ENCODE results near the gene CEP112.

Gene CEP112

GRCh38 chr17:65627891-65628643 lies 563.9 kb downstream of the CEP112 start:
- DNase-seq = peak; percentile 91

DNA sequence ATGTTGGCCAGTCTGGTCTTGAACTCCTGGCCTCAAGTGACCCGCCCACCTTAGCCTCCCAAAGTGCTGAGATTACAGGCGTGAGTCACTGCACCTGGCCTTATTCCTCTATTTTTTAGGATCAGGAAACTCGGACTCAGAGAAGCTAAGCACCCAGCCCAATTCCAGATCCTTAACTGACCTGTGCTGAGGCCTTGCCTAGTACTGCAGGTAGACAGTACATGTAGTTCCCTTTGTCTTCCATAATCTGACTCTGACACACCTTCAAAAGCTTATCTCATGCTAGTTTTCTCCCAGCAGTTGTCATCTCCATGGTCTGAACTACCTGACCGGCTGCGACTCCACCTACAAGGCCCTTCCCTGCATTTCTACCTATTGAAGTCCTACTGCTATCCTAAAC lies 564.8 kb downstream of the CEP112 start:
- peak; percentile 50 for DNase-seq

GRCh38 chr17:65626451-65626850 lies 565.5 kb downstream of the CEP112 start:
- DNase-seq = no peak

DNA sequence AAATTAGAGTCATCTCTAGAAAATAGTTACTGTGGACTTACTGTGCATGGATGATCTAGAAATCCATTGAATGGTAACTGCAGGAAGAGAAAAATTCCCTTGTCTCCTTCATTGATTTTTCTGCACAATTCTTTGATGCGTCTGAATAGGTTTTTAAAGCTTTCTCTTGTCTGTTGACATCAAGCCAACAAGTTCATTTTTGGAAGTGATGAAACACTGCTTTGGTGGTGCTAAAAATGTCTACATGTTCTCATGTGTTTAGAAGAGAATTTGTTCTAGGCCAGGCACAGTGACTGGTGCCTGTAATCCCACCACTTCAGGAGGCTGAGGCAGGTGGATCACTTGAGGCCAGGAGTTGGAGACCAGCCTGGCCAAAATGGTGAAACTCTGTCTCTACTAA lies 573.4 kb downstream of the CEP112 start:
- no peak for DNase-seq

DNA sequence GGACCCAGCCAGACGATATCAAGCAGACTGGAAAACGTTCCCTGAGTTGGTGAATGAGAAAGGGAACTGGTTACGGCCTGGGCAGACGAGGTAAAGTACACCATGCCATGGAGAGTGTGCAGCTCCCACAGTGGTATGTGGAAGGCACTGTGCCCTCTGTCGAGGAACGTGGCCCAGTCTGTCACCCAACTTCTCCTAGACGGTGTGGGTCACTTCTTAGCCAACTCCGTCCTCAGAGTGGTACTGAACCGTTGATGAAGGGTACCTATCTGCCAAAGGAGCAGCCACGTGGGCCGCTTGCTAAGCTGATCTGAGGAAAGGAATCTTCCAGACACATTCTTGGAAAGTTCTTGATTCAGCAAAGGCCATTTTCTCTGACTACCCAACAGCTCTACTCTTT lies 574.4 kb downstream of the CEP112 start:
- DNase-seq = no peak

GRCh38 chr17:65609749-65610148 lies 582.2 kb downstream of the CEP112 start:
- no peak for DNase-seq

- DNase-seq = no peak
Measured at GRCh38 chr17:65609286-65609685, 582.6 kb downstream of the CEP112 start.

DNA sequence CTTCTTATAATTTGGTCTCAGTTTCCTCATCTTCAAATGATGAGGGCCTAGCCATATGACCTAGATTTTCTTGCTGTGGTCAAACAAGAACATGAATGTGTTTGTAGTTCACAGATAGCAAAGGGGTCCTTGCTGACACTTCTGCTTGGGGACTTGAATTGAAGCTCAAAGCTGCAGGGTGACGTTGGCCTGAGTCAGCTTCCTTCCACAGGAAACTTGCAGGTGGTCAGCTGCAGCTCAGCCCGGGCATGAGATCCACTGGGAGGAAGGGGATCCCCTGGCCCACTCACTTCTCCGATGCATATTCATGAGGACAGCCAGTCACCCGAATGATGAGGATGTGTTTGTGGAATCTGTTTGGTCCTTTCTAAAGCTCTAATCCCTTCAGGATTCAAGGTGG lies 587.9 kb downstream of the CEP112 start:
- DNase-seq = no peak

DNA sequence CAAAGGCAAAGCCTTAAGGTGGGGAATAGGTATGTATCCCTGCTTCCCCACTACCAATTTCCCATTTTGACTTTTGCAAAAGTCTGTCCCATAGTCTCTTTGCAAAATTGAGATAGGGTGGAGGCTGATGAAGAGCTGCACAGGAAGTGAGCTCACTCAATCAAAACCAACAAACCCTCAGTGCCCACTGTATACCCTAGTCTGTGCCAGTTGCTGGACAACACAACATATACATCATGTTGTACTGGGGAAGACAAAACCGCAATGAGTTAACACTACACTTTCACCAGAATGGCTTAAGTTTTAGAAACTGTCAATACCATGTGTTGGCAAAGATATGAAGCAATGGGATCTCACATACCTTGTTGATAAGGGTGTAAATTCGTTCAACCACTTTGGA lies 590.1 kb downstream of the CEP112 start:
- DNase-seq = no peak

- DNase-seq = no peak
Measured at GRCh38 chr17:65601145-65601544, 590.8 kb downstream of the CEP112 start.

DNA sequence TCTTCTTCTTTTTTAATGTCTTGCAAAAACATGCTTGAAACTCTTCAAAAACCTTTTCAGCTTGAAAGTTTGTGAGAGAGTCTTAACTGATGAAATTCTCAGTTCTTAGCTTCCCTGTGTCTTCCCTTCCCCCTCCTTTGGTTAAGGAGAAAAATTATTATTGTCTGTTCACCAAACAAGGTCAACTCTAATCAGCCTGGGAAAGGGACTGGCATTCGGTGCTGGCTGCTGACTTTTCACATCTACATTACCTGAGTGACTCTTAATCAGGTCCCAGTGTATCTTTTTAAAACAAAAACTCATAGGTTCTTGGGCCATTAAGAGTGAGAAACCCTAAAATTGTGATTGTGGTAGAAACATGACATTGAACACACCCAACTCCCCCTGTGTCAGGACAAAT lies 591.4 kb downstream of the CEP112 start:
- DNase-seq = no peak

DNA sequence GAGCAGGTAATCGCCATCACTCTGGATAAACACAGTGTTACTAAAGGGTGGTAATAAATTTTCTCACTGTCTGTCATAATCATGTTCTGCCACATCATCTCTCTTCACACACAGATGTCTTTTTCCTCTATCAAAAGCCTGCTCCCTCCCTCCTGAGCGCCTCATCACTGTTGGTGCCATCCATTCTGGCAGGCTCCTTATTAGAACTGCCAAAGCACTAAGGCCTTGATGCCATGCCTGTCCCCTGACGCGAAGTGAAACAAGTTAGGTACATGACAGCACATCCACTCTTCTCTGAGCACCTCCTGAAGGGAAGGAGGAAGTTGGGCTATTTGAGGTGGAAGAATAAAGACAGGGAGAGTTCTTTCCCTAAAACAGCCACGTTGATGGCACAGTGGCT lies 592.3 kb downstream of the CEP112 start:
- DNase-seq = no peak

DNA sequence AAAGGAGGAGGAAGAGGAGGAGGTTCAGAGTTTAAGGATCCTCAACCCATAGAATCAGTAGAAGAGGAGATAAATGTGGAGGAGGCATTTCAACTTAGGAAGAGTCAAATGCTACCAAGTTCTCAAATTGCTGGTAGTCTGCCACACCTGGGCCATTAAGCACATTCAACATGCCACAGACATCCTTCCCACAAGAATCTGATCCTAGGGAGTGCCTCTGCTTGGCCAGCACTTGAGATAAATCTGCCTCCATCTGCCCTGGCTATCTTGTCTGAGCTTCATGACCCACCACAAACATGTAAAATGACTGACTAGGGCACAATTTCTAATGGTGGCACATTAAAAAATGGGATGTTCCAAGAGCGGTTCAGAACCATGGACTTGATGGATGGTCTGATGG lies 593.2 kb downstream of the CEP112 start:
- DNase-seq = no peak

DNA sequence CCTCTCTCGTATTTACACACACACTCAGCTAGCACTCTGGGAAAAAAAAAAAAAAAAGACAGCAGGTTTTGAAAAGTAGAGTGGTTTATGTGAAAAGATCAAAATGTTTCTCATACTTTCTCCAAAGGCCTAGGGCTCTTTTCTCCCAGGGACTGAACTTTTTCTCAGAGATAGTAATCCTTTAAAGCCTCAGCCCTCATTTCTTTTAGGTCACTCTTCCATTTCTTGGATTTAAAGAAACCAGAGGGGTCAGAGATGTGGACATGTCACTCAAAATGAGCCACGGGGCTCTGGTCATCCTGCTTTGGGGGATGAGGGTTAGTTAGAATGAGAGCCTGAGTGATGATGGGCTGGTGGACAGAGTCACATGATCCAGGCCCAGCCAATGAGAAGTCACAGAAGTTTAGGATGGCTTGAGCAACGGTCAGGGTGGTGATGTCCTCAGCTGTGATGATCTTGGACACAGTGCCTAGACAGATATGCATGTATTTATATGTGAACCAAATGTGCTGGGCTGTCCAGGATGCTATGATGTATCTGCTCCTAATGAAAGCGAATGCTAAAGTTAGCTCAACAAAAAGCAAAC lies 596.8 kb downstream of the CEP112 start:
- no peak for DNase-seq

DNA sequence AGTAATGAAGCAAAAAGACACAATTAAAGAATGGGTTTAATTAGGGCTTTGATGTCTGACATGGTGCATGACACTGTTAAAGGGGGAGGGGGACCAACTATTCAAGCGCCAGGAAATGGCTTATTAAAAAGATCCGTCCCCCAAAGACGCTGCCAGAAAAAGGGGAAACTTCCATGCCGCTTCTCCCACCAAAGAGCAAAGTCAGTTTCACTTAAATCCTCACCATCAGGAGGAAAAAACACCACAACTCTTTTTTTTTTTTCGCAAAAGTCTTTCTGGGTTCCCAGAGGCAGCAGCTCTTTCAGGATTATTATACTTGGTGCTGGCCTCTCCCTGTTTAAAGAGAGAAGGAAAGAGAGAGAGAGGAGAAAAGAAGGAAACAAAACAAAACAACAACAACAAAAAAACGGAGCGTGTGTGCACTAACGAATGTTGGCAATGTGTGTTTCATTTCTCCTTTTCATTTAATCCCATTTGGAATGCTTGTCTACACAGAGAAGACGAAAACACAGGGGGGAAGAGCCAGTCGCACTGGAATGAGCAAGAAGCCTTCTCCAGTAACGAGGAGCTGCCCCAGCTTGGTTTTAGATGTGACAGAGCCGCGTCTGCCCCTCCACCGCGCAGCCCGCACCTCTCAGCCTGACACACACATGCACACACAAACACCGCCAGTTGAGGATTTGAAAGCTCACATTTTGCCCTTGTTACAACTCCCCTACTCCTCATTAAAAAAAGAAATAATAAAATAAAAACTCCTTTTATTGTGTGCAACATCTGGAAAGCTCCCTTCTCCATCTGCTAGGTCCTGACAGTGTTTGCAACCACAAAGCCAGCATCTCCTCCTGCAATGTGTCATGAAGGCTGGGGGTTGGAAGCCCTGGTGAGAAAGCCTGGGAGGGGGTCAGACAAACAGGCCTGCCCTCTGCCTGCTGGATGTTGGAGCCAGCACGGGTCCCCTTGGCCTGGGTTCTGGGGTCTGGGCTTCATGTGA lies 597.8 kb downstream of the CEP112 start:
- DNase-seq = no peak

GRCh38 chr17:65593092-65593854 lies 598.7 kb downstream of the CEP112 start:
- DNase-seq = no peak

GRCh38 chr17:65592125-65592965 lies 599.6 kb downstream of the CEP112 start:
- DNase-seq = no peak

DNA sequence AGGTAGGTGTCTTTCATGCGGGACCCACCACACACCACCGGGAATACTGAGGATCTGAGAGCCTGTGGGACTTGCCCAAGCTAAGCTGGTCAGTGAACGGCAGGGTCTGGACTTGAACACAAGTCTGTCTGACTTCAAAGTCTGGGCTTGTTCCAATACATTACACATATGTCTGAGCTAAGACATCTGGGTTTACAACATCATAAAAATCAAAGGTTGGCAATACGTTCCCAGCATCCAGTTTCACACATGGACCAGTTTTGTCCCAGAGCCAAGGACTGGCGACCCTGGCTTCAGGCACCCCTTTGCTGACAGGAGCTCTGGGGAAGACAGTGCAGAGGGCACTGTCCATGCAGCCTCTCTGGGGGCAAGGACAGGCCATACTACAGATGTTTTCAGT lies 602.6 kb downstream of the CEP112 start:
- DNase-seq = no peak

DNA sequence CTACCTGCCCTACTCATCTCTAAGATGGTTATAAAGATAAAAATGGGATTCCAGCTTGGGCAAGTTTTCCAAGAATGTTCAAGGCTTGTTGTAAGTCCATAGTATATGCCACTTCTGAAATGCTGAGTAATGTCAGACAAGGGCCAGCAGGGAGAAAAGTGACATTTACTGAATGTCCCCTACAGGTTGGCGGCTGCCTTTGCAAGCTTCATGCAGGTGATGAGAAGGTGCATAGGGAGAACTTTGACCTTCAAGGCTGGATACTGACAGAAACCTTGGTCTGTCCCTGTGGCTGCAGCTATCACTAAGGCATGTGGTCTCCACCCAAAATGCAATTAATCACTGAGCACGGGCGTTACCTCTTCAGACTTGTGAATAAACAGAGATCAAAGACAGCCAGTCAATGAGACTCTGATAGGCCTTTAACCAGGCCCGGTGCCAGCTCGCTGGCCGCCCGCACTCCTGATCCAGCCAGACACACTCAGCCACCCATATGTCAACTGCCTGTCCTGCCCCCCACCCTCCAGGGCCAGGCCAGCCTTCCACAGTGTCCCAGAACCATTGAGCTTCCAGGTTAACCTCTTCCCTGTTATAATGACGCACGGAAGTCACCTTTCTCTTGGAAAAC lies 603.6 kb downstream of the CEP112 start:
- peak; percentile 9 for DNase-seq

DNA sequence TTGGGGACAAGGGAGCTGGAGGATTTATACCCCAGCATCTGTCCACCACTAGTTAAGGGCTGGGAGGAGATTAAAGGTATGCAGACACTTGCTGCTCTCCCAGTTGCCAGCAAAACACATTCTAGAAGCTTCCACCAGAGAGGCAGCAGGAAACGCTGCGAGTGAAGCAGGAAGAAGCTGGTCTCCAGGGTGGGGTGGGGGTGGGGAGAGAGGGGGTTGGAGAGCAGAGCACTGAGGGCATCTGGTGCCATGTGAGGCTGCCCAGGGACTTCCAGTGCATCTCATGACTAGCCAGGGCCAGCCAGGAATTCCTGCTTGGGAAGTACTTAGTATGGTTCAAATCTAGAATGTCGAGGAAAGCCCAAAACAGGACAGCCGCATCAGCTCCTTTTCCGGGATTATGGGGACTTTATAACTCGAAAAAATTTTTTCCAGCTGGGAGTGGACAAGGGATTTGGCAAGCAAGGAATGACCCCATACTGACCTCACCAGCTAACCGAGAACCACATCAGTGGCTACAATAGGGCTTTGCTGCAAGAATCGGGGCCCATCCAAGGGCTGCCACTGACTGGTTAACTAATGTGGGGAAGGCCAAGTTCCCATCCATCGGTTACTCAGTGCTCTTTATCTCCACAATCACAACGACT lies 604.3 kb downstream of the CEP112 start:
- no peak for DNase-seq

GRCh38 chr17:65586899-65587298 lies 605.0 kb downstream of the CEP112 start:
- DNase-seq = no peak
